Erythroblast (primary cell): ENCODE data around the gene ADAMTSL1.

Experiments
- GATA1 ChIP-seq: IDR thresholded peaks from 2 replicates; pipeline ENCODE4 v1.6.1; 2011; ENCODE audit warnings: low read depth, mild to moderate bottlenecking, control low read depth, low read length, moderate library complexity
- POLR2A ChIP-seq: IDR thresholded peaks from 2 replicates; pipeline ENCODE4 v1.6.1; 2011; ENCODE audit warnings: mild to moderate bottlenecking, low read length

GRCh38 chr9:18761742-18762300 is 287.9 kb downstream of the ADAMTSL1 start:
- TF ChIP-seq POLR2A = no peak
- no peak for TF ChIP-seq GATA1
